HEK293 (cell line): Measurements from ENCODE around the gene ATRNL1.

ENCODE experiments used
- CTCF ChIP-seq: fragments of 450-650 bp; formaldehyde crosslinking; IDR thresholded peaks from 2 replicates; pipeline ENCODE4 v1.5.1; 2016; ENCODE audit warnings: missing biosample characterization, missing genetic modification characterization
- GLIS1 ChIP-seq: fragments of 450-650 bp; formaldehyde crosslinking; IDR thresholded peaks from 2 replicates; pipeline ENCODE4 v1.5.1; 2016; ENCODE audit warnings: missing biosample characterization, missing genetic modification characterization
- SP2 ChIP-seq: fragments of 450-650 bp; formaldehyde crosslinking; IDR thresholded peaks from 2 replicates; pipeline ENCODE4 v1.5.1; 2016; ENCODE audit warnings: missing biosample characterization, missing genetic modification characterization
- YY1 ChIP-seq: fragments of 450-650 bp; formaldehyde crosslinking; IDR thresholded peaks from 2 replicates; pipeline ENCODE4 v1.5.1; 2018; ENCODE audit warnings: missing biosample characterization, missing genetic modification characterization
- ZNF114 ChIP-seq: fragments of 450-650 bp; formaldehyde crosslinking; IDR thresholded peaks from 2 replicates; pipeline ENCODE4 v1.5.0; 2017; ENCODE audit warnings: missing biosample characterization, missing genetic modification characterization
- ZNF121 ChIP-seq: fragments of 450-650 bp; formaldehyde crosslinking; IDR thresholded peaks from 2 replicates; pipeline ENCODE4 v1.5.1; 2016; ENCODE audit warnings: missing biosample characterization, missing genetic modification characterization
- ZNF549 ChIP-seq: fragments of 450-650 bp; IDR thresholded peaks from 2 replicates; pipeline ENCODE4 v1.5.1; 2018; ENCODE audit warnings: missing biosample characterization, missing genetic modification characterization, mild to moderate bottlenecking, inconsistent platforms, moderate library complexity

DNA sequence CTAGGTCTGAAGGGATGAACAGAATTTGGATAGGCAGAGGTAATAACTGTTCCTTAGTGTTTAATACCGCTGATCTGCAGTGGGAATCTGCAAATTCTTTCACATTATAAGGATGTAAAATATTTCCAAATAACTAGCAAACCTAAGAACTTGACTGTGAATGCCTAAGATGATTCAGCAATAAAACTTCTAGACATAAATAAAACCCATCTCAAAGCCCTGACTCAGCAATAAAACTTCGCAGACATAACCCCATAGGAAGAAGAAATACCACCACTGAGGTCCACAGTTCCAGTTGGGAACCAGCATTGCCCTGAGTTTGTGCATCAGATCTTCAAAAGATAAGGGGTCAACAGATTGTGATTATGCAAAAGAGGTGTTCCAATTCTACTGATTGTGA, 825.6 kb downstream of the ATRNL1 start:
- TF ChIP-seq ZNF114 (tag by site-specific recombination) (no peak), CTCF (tag by site-specific recombination) (no peak), GLIS1 (tag by site-specific recombination) (no peak), ZNF549 (tag by site-specific recombination) (no peak), YY1 (no peak), ZNF121 (tag by site-specific recombination) (no peak), SP2 (tag by site-specific recombination) (no peak)
